Endothelial cell of umbilical vein (primary cell): ENCODE data around the gene ATP2C2. TPM values are rescaled to one million over a fixed set of nuclear protein-coding genes. Genes with fewer than 3 reads are reported as not detected.

ENCODE experiments used
- BruUV-seq: library from RNA; stranded (reverse); fragments of 400-500 nt; replicated peaks from 2 replicates; lab custom pipeline; 2021; lab: Mats Ljungman, UMichigan
- CTCF ChIA-PET: fragments of 300-600, 350-600 bp; sonication (Branson Sonifier 250); formaldehyde crosslinking; loops from one replicate; lab custom pipeline; 2021; ENCODE audit warnings: antibody characterized with exemption, inconsistent platforms; lab: Charles Lee
- POLR2A ChIA-PET: fragments of 300-600, 350-600 bp; sonication (Branson Sonifier 250); formaldehyde crosslinking; loops from one replicate; lab custom pipeline; 2021; ENCODE audit warnings: antibody characterized with exemption, inconsistent platforms; lab: Charles Lee
- DNase-seq: peaks from one replicate; pipeline ENCODE4 v3.0.0-alpha.2; 2011; ENCODE audit warnings: low read depth, low spot score
- FAIRE-seq: peaks from 2 replicates; lab custom pipeline; 2011; peaks lifted over from hg19 to GRCh38; lab: Jason Lieb, UNC
- H2AFZ ChIP-seq: 2 replicates; pipeline ENCODE4 v1.6.0; 2012; ENCODE audit warnings: low read depth, low read length, control low read depth, inconsistent platforms
- H3K27ac ChIP-seq: 2 replicates; pipeline ENCODE4 v1.5.1; 2011; ENCODE audit warnings: low read depth, mild to moderate bottlenecking, control low read depth, low read length, moderate library complexity; ENCODE audit not compliant: insufficient read depth
- H3K27me3 ChIP-seq, 2 experiments: 2 replicates each; pipeline versions ENCODE4 v1.6.0 to v1.6.1; 2011; ENCODE audit warnings: low read length in 2 of 2, mixed read lengths in 1 of 2; ENCODE audit not compliant: control insufficient read depth in 2 of 2, insufficient read depth in 2 of 2
- H3K36me3 ChIP-seq, 2 experiments: 2 replicates in 1 of 2; 3 replicates in 1 of 2; pipeline ENCODE4 v1.5.1; 2011; ENCODE audit warnings: low read length in 2 of 2, mild to moderate bottlenecking in 1 of 2, moderate library complexity in 1 of 2; ENCODE audit not compliant: control insufficient read depth in 2 of 2, insufficient read depth in 2 of 2; ENCODE audit errors: extremely low read depth in 1 of 2
- H3K4me1 ChIP-seq: 3 replicates; pipeline ENCODE4 v1.5.1; 2011; ENCODE audit warnings: mild to moderate bottlenecking, low read length; ENCODE audit not compliant: control insufficient read depth, insufficient read depth; ENCODE audit errors: extremely low read depth
- H3K4me2 ChIP-seq: 2 replicates; pipeline ENCODE4 v1.6.1; 2011; ENCODE audit warnings: low read length, control low read depth, mixed read lengths; ENCODE audit not compliant: insufficient read depth
- H3K4me3 ChIP-seq, 3 experiments: fragments of 200-600 bp in 1 of 3; sonication (generic), shearing (Covaris generic) in 1 of 3; replicated peaks in 1 of 3; 2 replicates each; pipeline ENCODE4 v1.5.1; 2011 to 2016; ENCODE audit warnings: control low read depth in 3 of 3, low read length in 3 of 3, mild to moderate bottlenecking in 2 of 3, inconsistent platforms in 1 of 3, low read depth in 1 of 3, moderate library complexity in 1 of 3; ENCODE audit not compliant: insufficient read depth in 1 of 3
- H3K79me2 ChIP-seq: 2 replicates; pipeline ENCODE4 v1.6.0; 2012; ENCODE audit warnings: low read length, inconsistent platforms; ENCODE audit not compliant: control insufficient read depth, insufficient read depth
- H3K9ac ChIP-seq: replicated peaks from 2 replicates; pipeline ENCODE3; 2011; ENCODE audit warnings: low read length, control low read depth; ENCODE audit not compliant: insufficient read depth; ENCODE audit errors: extremely low read depth
- H3K9me1 ChIP-seq: replicated peaks from 3 replicates; pipeline ENCODE4 v1.6.0; 2011; ENCODE audit warnings: mild to moderate bottlenecking, low read length; ENCODE audit not compliant: control insufficient read depth, insufficient read depth; ENCODE audit errors: extremely low read depth
- H3K9me3 ChIP-seq: replicated peaks from 2 replicates; pipeline ENCODE4 v1.5.1; 2012; ENCODE audit warnings: low read length, inconsistent platforms; ENCODE audit not compliant: control insufficient read depth, insufficient read depth
- H4K20me1 ChIP-seq: replicated peaks from 2 replicates; pipeline ENCODE3; 2011; ENCODE audit warnings: mild to moderate bottlenecking, low read length; ENCODE audit not compliant: control insufficient read depth, insufficient read depth; ENCODE audit errors: extremely low read depth
- CTCF ChIP-seq, 2 donors: IDR thresholded peaks; 1 replicate in 1 of 2; 2 replicates in 1 of 2; pipeline ENCODE4 v1.5.1; 2011; ENCODE audit warnings: low read length in 2 of 2, mild to moderate bottlenecking in 2 of 2, moderate library complexity in 2 of 2, control low read depth in 1 of 2, inconsistent platforms in 1 of 2, low read depth in 1 of 2; ENCODE audit not compliant: insufficient read depth in 1 of 2; ENCODE audit errors: extremely low read depth in 1 of 2
- EZH2 ChIP-seq: IDR thresholded peaks from 2 replicates; pipeline ENCODE4 v1.6.1; 2012; ENCODE audit warnings: borderline replicate concordance, low read depth, mild to moderate bottlenecking, moderate library complexity, low read length, inconsistent platforms; ENCODE audit not compliant: severe bottlenecking
- FOS ChIP-seq: IDR thresholded peaks from 2 replicates; pipeline ENCODE4 v1.6.1; 2011; ENCODE audit warnings: mild to moderate bottlenecking, low read length, moderate library complexity, borderline replicate concordance; ENCODE audit not compliant: insufficient read depth
- GATA2 ChIP-seq: IDR thresholded peaks from 2 replicates; pipeline ENCODE4 v1.7.0; 2011; ENCODE audit warnings: low read depth, mild to moderate bottlenecking, moderate library complexity, mixed read lengths, low read length; ENCODE audit not compliant: insufficient read length, insufficient read depth
- JUN ChIP-seq: IDR thresholded peaks from 2 replicates; pipeline ENCODE4 v1.6.1; 2011; ENCODE audit warnings: borderline replicate concordance, low read depth; ENCODE audit not compliant: insufficient read length, insufficient read depth
- MAX ChIP-seq: IDR thresholded peaks from 2 replicates; pipeline ENCODE4 v1.6.1; 2011; ENCODE audit not compliant: insufficient read depth, insufficient read length
- MYC ChIP-seq: IDR thresholded peaks from one replicate; pipeline ENCODE4 v1.6.1; 2011; ENCODE audit warnings: mild to moderate bottlenecking, low read depth, low read length
- POLR2A ChIP-seq: IDR thresholded peaks from 2 replicates; pipeline ENCODE4 v1.6.1; 2012; ENCODE audit warnings: low read depth, mild to moderate bottlenecking, control low read depth, low read length
- POLR2AphosphoS5 ChIP-seq: IDR thresholded peaks from 2 replicates; pipeline ENCODE4 v1.6.1; 2012; ENCODE audit warnings: low read depth, mild to moderate bottlenecking, control low read depth, low read length, moderate library complexity; ENCODE audit not compliant: insufficient read depth
- dilution Hi-C: fragments of 300-500 bp; cut with MboI; formaldehyde crosslinking; loops from one replicate; pipeline ENCODE4 v1.15.0; 2019; ENCODE audit warnings: low sequenced_read_pairs; ENCODE audit not compliant: extremely low pct_ligation_motif_present
- intact Hi-C: fragments of 100-400 bp; cut with micrococcal nuclease; formaldehyde crosslinking; loops from one replicate; pipeline ENCODE4 v1.10.0; 2022
- polyA plus RNA-seq, 4 experiments: library from polyadenylated mRNA; depleted of rRNA in 3 of 4; stranded (reverse) in 3 of 4; unstranded in 1 of 4; fragments of >200 nt; gene quantifications; 2 replicates each; pipeline versions ENCODE4 v1.2.1 to v1.2.3, GENCODE V29; 2011 to 2012; ENCODE audit warnings: missing spikeins in 1 of 4
- total RNA-seq: library from RNA; stranded (reverse); gene quantifications from 2 replicates; pipeline ENCODE4 v1.2.3, GENCODE V29; 2021

The ATP2C2 gene
- total and polyA plus RNA-seq, 2 donors (not counting 3 experiments of a cell fraction or from before 2014, with no cell fraction given): not detected

DNA sequence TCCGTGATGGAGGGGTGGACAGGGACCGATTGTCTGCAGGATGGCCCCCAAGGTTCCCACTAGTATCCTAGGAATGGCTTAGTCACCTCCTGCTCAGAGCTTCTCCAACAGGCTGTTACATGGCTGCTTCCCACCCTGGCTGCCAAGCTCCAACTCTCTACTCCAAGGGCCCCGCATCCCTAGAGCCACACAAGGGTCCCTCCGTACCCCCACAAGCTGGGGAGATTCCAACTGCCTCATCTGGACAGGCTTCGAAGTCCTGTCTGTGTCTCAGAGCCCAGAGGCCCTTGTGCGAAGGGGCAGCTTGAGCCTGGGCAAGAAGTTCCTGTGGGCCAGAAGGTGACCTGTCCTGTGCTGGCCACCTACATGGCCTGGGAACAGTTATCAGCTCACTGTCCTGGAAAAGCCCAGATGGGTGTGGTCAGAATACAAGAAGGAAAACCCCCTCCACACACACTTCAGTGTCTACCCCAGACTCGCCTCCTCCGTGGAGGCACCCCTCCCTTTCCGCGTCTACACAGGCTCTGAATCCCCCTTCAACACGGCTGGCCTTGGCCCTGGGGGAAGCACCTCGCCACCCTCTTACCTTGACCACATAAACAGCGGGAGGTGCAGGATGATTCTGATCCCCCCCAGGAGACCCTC is 135.5 kb downstream of the ATP2C2 start:
- Histone ChIP-seq H3K4me2 (peak overlapping the region; percentile 74), H3K27ac (no peak overlapping the region), H3K27me3 (no peaks in the 10 kb centered on the region), H3K79me2 (peaks cover 4% of the 10 kb centered on the region), H3K9me3 (no peaks in the 10 kb centered on the region), H3K9me1 (no peaks in the 10 kb centered on the region), H4K20me1 (no peaks in the 10 kb centered on the region), H3K36me3 (peaks cover 0 to 3% of the 10 kb centered on the region in 2 experiments), H3K4me3 (peak overlapping the region; percentile 61 to 81 (median 62)), H3K4me1 (peaks cover 10% of the 10 kb centered on the region), H2AFZ (peak overlapping the region; percentile 86), H3K9ac (peak overlapping the region; percentile 27)
- CTCF ChIA-PET: interaction anchor here (1.2 to 3.9 kb wide), 3 partner anchors 116 to 320 kb away, joined by 5 to 74 read pairs (median 23); partner anchors contain the start of gene COTL1
- TF ChIP-seq MYC: no peak
- TF ChIP-seq MAX: no peak
- no peak for TF ChIP-seq FOS
- TF ChIP-seq POLR2AphosphoS5: no peak
- no peak for TF ChIP-seq CTCF (IDR thresholded peaks at IDR 0.05; ENCODE audit: extremely low read depth in 1 of 2, insufficient read depth in 1 of 2, low read depth in 1 of 2, low read length in 2 of 2)
- TF ChIP-seq JUN: no peak
- no peak for TF ChIP-seq EZH2
- TF ChIP-seq GATA2: no peak
- TF ChIP-seq POLR2A: no peak
- intact Hi-C loops (no loop called here), dilution Hi-C loops (loop anchor here (25.0 kb wide), 1 partner anchor 108 kb away; the partner anchor contains the start of gene COTL1)
- no TSS peak for BruUV-seq
- FAIRE-seq (peak; percentile 37), DNase-seq (peak; percentile 29)
- POLR2A ChIA-PET: no interaction called here
